HG02884 (cell line): ENCODE data around the gene CCDC117.
"Not testable (repeated sequence)": the region's sequence is repeated elsewhere in the genome, so short reads cannot be mapped to it uniquely, and the experiment has no call there.

ENCODE experiments used
- ATAC-seq: cut with Tn5 transposase; IDR thresholded peaks from one replicate; pipeline ENCODE4 v1.9.1; 2021; ENCODE audit warnings: mild to moderate bottlenecking, moderate library complexity; ENCODE audit not compliant: unreplicated experiment

CCDC117 gene

DNA sequence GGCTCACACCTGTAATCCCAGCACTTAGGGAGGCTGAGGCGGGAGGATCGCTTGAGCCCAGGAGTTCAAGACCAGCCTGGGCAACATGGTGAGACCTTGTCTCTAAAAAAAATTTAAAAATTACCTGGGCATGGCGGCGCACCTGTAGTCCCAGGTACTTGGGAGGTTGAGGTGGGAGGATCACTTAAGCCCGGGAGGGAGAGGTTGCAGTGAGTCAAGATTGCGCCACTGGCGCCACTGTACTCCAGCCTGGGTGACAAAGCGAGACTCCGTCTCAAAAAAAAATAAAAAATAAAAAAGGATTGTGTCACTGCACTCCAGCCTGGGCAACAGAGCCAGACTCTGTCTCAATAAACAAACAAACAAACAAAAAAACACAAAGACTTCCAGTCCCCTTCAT, 52.0 kb downstream of the CCDC117 start:
- ATAC-seq = not testable (repeated sequence)

- ATAC-seq = not testable (repeated sequence)
Observed at GRCh38 chr22:28826430-28826829, 53.9 kb downstream of the CCDC117 start.

DNA sequence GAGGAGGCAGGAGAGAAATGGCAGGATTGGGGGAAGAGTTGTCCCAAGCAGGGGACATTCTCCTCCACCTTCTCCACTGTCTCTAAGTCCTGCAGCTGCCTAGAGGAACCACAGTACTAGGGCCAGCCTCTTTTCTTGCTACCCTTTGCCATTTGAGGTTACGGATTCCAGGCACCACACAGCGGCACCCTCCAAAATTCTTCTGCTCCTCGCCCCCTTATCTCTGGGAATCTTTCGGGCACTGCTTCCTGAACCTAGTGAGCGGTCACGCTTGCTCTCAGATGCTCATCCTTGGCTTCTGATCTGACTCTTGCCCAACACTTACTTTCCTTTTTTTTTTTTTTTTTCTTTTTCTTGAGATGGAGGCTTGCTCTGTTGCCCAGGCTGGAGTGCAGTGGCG, 54.4 kb downstream of the CCDC117 start:
- no peak for ATAC-seq

DNA sequence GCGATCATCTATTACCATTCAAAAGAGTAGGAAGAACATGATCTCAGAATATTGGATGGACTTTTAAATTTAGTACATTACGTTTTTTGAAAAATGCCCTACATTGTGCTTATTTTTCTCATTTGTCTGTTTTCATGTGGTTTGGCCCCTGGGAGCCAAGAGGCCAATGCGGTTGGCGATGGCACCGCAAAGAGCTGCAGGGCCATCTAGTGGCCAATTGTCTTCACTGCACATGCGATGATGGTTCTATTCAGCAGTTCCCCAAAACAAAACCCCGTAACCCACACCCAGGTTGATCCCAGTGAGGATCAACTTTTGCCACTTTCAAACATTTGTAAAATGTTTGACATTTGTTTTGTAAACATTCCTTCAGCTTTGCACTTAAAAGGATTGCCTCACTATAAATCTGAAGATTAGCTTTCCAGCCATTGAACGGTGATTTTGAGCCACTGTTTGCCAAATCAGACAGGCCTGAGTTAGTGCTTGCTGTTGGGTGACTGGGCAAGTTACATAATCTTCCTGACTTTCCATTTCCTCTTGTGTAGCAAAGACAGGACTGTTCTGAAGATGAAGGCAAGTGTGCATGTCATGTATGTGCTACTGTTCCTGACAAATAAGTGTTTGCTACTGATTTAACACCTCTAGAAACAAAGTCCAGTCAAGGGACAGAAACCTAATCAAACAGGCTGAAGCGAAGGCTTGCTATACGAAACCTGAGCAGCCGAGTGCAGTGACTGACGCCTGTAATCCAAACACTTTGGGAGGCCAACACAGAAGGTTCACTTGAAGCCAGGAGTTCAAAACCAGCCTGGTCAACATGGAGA, 57.1 kb downstream of the CCDC117 start:
- no peak for ATAC-seq

DNA sequence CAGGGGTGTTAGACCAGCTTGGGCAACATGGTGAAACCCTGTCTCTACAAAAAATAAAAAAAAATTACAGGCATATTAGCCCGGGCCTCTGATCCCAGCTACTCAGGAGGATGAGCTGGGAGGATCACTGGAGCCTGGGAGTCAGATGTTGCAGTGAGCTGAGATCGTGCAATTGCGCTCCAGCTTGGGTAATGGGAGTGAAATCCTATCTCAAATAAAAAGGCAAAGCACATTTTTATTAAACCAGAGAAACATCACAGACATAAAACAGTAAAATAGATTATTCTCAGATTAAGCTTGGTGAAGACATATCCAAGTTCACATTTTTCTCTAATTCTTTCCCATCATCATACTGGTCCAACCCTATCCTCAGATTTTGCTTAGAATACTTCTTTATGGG, 57.9 kb downstream of the CCDC117 start:
- ATAC-seq = no peak

- no peak for ATAC-seq
Observed at GRCh38 chr22:28831140-28832072, 58.9 kb downstream of the CCDC117 start.

GRCh38 chr22:28832731-28833130, 60.2 kb downstream of the CCDC117 start:
- ATAC-seq = no peak

DNA sequence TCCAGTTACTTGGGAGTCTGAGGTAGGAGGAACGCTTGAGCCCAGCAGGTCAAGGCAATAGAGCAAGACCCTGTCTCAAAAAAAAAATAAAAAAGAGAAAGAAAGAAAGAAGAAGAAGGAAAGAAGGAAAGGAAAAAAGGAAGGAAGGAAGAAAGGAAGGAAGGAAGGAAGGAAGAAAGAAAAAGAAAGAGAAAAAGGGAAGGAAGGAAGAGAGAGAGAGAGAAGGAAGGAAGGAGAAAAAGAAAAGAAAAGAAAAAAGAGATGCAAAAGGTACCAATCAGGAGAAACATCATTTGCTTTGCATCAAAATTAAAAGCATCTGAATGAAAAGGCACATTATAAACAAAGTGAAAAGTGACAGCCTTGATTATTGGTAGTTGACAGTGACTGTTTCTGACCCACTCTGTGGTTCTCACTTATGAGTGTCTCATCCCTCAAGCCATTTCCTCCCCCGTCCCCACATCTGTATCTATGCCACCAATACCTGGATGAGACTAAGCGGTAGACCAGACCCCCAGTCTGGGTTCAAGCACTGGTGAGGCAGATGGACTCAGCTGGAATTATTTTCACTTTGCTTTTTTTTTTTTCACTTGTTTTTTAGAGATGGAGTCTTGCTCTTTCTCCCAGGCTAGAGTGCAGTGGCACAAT, 60.9 kb downstream of the CCDC117 start:
- no peak for ATAC-seq

DNA sequence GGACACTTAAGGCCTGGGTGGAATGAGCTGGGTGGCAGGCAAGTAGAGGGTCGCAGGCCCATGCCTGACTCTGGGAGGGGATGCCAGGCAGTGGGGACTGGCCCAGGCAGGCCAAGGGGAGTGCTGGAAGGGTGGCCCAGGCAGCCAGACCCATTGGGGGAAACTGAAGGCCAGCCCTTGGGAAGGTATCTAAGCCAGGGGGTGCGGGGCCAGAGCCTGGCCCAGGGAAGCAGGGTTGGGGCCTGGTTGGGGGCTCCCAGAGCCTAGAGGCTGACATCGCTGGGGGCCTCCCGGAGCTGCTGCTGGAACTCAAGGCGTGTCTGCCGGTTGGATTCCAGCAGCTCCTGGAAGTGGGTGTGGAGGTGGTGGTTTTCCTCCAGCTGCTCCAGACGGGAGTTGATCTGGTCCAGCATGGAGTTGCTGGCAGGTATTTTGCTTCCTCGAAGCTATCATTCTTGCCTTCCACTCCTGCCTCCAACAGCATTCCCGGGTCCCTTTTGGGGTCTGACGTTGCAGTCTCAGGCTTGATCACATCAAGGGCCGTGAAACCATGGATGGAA, 63.2 kb downstream of the CCDC117 start:
- ATAC-seq = no peak

- no peak for ATAC-seq
Observed at GRCh38 chr22:28837640-28838039, 65.1 kb downstream of the CCDC117 start.
